Epithelial cell of esophagus (primary cell): ENCODE measurements around the gene ZNF221.
A peak's percentile ranks its signal among the peaks of the same experiment; 100 is the strongest.

Experiments
- DNase-seq: peaks from one replicate; pipeline ENCODE4 v3.0.0; 2010; ENCODE audit warnings: low read depth
- H3K4me3 ChIP-seq: 2 replicates; pipeline ENCODE4 v1.5.1; 2011; ENCODE audit warnings: mild to moderate bottlenecking, low read length, control low read depth
- CTCF ChIP-seq: IDR thresholded peaks from 2 replicates; pipeline ENCODE4 v1.5.1; 2011; ENCODE audit warnings: low read depth, mild to moderate bottlenecking, low read length, control low read depth, inconsistent platforms; ENCODE audit not compliant: insufficient read depth; ENCODE audit errors: missing control alignments

Gene ZNF221

GRCh38 chr19:43957891-43958290, 6.9 kb downstream of the ZNF221 start:
- peak; percentile 7 for DNase-seq
- TF ChIP-seq CTCF = no peak
- H3K4me3 ChIP-seq = no peak overlapping the region

DNA sequence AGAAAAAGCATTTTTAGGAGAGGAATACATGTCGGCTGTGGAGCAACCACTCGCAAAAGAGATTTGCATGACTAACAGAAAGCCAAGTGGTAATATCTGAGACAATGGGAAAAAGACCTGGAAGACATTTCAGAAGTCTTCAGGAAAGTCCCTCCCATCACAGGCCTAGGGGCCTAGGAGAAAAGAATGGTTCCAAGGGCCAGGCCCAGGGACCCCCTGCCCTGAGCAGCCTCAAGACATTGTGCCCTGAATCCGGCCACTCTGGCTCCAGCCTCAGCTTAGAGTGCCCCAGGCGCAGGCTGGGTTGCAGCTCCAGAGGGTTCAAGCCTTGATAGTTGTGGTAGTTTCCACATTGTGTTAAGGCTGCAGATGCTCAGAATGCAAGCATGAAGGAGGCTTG, 9.4 kb downstream of the ZNF221 start:
- no peak overlapping the region for H3K4me3 ChIP-seq
- TF ChIP-seq CTCF = no peak
- DNase-seq = no peak

DNA sequence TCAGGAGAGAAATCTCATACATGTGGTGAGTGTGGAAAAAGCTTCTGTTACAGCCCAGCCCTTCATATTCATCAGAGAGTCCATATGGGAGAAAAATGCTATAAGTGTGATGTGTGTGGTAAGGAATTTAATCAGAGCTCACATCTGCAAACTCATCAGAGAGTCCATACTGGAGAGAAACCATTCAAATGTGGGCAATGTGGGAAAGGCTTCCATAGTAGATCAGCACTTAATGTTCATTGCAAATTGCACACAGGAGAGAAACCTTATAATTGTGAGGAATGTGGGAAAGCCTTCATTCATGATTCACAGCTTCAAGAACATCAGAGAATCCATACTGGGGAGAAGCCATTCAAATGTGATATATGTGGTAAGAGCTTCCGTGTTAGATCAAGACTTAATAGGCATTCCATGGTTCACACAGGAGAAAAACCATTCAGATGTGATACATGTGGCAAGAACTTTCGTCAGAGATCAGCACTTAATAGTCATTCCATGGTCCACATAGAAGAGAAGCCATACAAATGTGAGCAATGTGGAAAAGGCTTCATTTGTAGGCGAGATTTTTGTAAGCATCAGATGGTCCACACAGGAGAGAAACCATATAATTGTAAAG, 15.2 kb downstream of the ZNF221 start:
- TF ChIP-seq CTCF = no peak
- H3K4me3 ChIP-seq = no peak overlapping the region
- DNase-seq = no peak

DNA sequence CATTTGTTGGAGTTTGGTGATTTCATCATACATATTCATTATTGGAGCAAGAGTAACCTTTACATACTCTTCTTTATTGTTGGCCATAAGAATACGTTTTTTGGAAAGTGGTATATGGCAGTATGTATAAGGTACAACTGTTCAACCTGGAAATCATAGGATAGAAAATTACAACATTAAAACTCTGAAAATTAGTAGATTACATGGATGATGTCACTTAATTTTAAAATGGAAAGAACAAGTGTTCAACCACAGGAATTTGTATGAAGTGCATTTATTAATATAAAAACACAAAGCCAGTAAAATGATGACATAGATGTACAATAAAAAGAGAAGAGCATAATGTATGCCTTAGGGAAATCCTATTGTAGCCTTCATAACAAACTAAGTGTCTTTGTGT, 25.7 kb downstream of the ZNF221 start:
- no peak for TF ChIP-seq CTCF
- no peak overlapping the region for H3K4me3 ChIP-seq
- DNase-seq = no peak

- TF ChIP-seq CTCF = no peak
- peak overlapping the region; percentile 96 for H3K4me3 ChIP-seq
- no peak for DNase-seq
Measured at GRCh38 chr19:43983544-43983911, 32.5 kb downstream of the ZNF221 start.

DNA sequence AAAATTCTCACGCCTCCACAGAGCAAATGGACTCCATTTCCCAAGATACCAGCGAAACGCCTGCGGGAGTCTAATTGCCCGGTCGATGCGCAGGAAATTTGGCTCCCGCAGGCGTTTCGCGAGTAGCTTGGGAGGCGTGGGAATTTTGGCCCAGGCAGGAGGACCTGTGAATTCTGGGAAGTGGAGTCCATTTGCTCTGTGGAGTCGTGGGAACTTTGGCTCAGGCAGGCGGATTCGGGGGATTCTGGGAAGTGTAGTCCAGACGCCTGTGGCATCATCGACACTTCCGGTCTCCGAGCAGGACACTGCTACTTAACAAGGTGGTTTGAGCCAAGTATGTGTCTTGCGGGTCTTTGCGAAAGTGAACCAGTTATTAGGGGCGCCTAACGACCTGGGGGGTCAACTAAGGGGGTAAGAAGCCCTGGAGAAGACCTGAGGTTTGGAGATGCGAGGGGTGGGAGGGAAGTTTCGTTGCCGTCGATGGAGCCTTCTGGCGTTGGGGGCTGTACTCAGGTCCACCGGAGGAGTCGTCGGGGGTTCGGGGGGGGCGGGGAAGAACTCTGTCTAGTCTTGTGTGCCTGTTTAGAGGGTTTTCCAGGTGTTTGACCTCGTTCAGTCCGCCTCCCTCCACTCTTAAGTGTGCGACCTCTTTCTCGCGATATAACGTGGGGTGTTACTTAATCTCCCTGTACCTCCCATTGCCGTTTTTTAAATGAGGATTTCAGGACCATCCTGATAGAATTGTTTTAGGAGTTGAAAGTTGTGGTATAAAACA, 33.1 kb downstream of the ZNF221 start, which contains the start of gene ZNF155:
Gene ZNF155 (plus strand): TSS at position 277 of the 775 bp plus-strand sequence. CDS start 4,356 bp downstream, outside the sequence.
- TF ChIP-seq CTCF = no peak
- H3K4me3 ChIP-seq = peak within 1 kb of the TSS; percentile 96

GRCh38 chr19:43984687-43985000, 33.6 kb downstream of the ZNF221 start:
- TF ChIP-seq CTCF = no peak
- no peak for DNase-seq
- H3K4me3 ChIP-seq = peak overlapping the region; percentile 96

More for the DNA sequence above, 33.1 kb downstream of the ZNF221 start, which contains the start of gene ZNF155:
- DNase-seq = peak; percentile 96
